PC-9 (cell line): ENCODE measurements around the gene TSPAN12. TPM values are rescaled to one million over a fixed set of nuclear protein-coding genes. Genes with fewer than 3 reads are reported as not detected.
A peak's percentile ranks its signal among the peaks of the same experiment; 100 is the strongest.

Experiments
- BruUV-seq: library from RNA; stranded (reverse); fragments of 400-500 nt; replicated peaks from 2 replicates; lab custom pipeline; 2021; lab: Mats Ljungman, UMichigan
- CTCF ChIA-PET: fragments of 300-600 bp; sonication (Branson Sonifier 250); formaldehyde crosslinking; loops from one replicate; lab custom pipeline; 2022; ENCODE audit warnings: antibody characterized with exemption; lab: Charles Lee
- POLR2A ChIA-PET: fragments of 300-600 bp; sonication (Branson Sonifier 250); formaldehyde crosslinking; loops from one replicate; lab custom pipeline; 2022; ENCODE audit warnings: antibody characterized with exemption; ENCODE audit not compliant: unreplicated experiment; lab: Charles Lee
- DNase-seq, 2 experiments: peaks; one replicate each; pipeline versions ENCODE4 v3.0.0 to v3.0.0-alpha.2; 2015 to 2022; ENCODE audit warnings: mixed read lengths in 1 of 2
- H2AFZ ChIP-seq: fragments of 200-600 bp; sonication (generic); 2 replicates; pipeline ENCODE4 v1.8.1; 2017; ENCODE audit warnings: antibody characterized with exemption
- H3F3A ChIP-seq: fragments of 200-600 bp; sonication (generic); 2 replicates; pipeline ENCODE4 v1.8.1; 2017; ENCODE audit warnings: antibody characterized with exemption, mild to moderate bottlenecking, low read depth; ENCODE audit not compliant: insufficient read depth
- H3K27ac ChIP-seq: fragments of 200-600 bp; sonication (generic); 2 replicates; pipeline ENCODE4 v1.6.1; 2016; ENCODE audit warnings: mixed run types
- H3K27me3 ChIP-seq: fragments of 200-600 bp; sonication (generic); 2 replicates; pipeline ENCODE4 v1.6.1; 2016; ENCODE audit warnings: low read depth, mixed run types; ENCODE audit not compliant: insufficient read depth
- H3K36me3 ChIP-seq: fragments of 200-600 bp; sonication (generic); 2 replicates; pipeline ENCODE4 v1.6.1; 2016; ENCODE audit warnings: low read depth, mixed run types
- H3K4me1 ChIP-seq: fragments of 200-600 bp; sonication (generic); replicated peaks from 2 replicates; pipeline ENCODE4 v1.6.1; 2016; ENCODE audit warnings: mixed run types; ENCODE audit not compliant: insufficient read depth
- H3K4me2 ChIP-seq: fragments of 200-600 bp; sonication (generic); 2 replicates; pipeline ENCODE4 v1.6.1; 2017; ENCODE audit warnings: mixed run types
- H3K4me3 ChIP-seq: fragments of 200-600 bp; sonication (generic); 2 replicates; pipeline ENCODE4 v1.6.1; 2016; ENCODE audit warnings: mixed run types
- H3K79me2 ChIP-seq: fragments of 200-600 bp; sonication (generic); 2 replicates; pipeline ENCODE4 v1.6.1; 2017; ENCODE audit warnings: low read depth, mixed run types
- H3K9me2 ChIP-seq: fragments of 200-600 bp; sonication (generic); 2 replicates; pipeline ENCODE4 v1.8.1; 2017; ENCODE audit warnings: mild to moderate bottlenecking; ENCODE audit not compliant: insufficient read depth
- H3K9me3 ChIP-seq: fragments of 200-600 bp; sonication (generic); 2 replicates; pipeline ENCODE4 v1.8.1; 2016; ENCODE audit warnings: low read depth; ENCODE audit not compliant: insufficient read depth
- H4K20me1 ChIP-seq: fragments of 200-600 bp; sonication (generic); 2 replicates; pipeline ENCODE4 v1.8.1; 2017; ENCODE audit not compliant: insufficient read depth
- CTCF ChIP-seq: fragments of 200-600 bp; sonication (generic); conservative IDR thresholded peaks from 2 replicates; pipeline ENCODE4 v1.6.1; 2017; ENCODE audit warnings: mixed run types, antibody characterized with exemption, mild to moderate bottlenecking, moderate library complexity
- EZH2 ChIP-seq: fragments of 200-600 bp; sonication (generic); IDR thresholded peaks from 2 replicates; pipeline ENCODE4 v1.8.0; 2017; ENCODE audit warnings: antibody characterized with exemption, low read depth
- intact Hi-C: fragments of 100-400 bp; cut with micrococcal nuclease; formaldehyde crosslinking; loops from one replicate; pipeline ENCODE4 v1.10.0; 2022; ENCODE audit not compliant: unreplicated experiment
- total RNA-seq: library from RNA; stranded (reverse); gene quantifications from 2 replicates; pipeline ENCODE4 v1.2.3, GENCODE V29; 2021

The TSPAN12 gene
- total RNA-seq, 1 experiment from 2014 or later, result 5.8 TPM

GRCh38 chr7:120742372-120742771, 115.6 kb downstream of the TSPAN12 start:
- no peaks in the 10 kb centered on the region for H3K9me3 ChIP-seq
- no TSS peak for BruUV-seq
- no peak overlapping the region for H3K4me2 ChIP-seq
- no peaks in the 10 kb centered on the region for H4K20me1 ChIP-seq
- H3K9me2 ChIP-seq, result no peaks in the 10 kb centered on the region
- H3K4me1 ChIP-seq, result peaks cover 10% of the 10 kb centered on the region
- intact Hi-C loops, result no loop called here
- H3K4me3 ChIP-seq, result no peak overlapping the region
- CTCF ChIA-PET, result no interaction called here
- H3F3A ChIP-seq, result no peaks in the 10 kb centered on the region
- H3K27ac ChIP-seq, result no peak overlapping the region
- H2AFZ ChIP-seq, result peak overlapping the region; percentile 54
- no peak for DNase-seq
- no peaks in the 10 kb centered on the region for H3K79me2 ChIP-seq
- TF ChIP-seq CTCF (no peak), EZH2 (no peak)
- no peaks in the 10 kb centered on the region for H3K27me3 ChIP-seq
- no peaks in the 10 kb centered on the region for H3K36me3 ChIP-seq
- POLR2A ChIA-PET, result no interaction called here

DNA sequence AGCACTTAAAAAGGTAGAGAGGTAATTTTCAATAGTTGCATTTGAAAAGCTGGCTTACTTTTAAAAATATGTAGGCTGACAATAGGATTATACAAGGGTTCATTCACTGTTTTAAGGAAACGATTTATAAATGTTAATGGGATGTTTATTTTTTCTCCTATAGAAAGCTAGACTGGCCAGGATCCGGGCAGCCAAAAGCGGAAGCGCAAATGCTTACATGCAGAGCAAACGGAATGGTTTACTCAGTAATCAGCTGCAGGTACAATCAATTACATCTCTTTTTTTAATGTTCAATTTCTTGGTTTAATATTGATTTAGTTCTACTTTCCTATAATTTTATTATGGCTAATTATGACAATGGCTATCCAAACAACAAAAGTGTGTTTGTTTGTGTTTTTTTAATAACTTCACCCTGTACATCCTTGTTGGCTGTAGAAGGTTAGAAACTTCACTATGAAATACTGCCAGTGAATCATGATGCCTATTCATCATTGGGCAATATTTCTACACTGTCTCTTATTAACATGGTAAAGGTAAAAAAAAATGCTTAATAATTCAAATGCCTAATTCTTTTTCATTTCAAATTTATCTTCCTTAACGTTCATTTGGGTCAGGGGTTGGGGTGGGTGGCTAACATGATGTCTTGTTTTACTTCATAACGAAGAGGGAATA, 116.4 kb downstream of the TSPAN12 start:
- DNase-seq, result no peak
- Histone ChIP-seq H3K4me1 (peaks cover 10% of the 10 kb centered on the region), H2AFZ (no peak overlapping the region), H3K79me2 (no peaks in the 10 kb centered on the region), H3K4me2 (no peak overlapping the region), H3K36me3 (no peaks in the 10 kb centered on the region), H3K9me3 (no peaks in the 10 kb centered on the region), H3K27ac (no peak overlapping the region), H3K9me2 (no peaks in the 10 kb centered on the region), H4K20me1 (no peaks in the 10 kb centered on the region), H3F3A (no peaks in the 10 kb centered on the region), H3K4me3 (no peak overlapping the region), H3K27me3 (no peaks in the 10 kb centered on the region)
- ChIA-PET POLR2A (no interaction called here), CTCF (no interaction called here)
- TF ChIP-seq CTCF (no peak), EZH2 (no peak)
- BruUV-seq, result no TSS peak
- intact Hi-C loops, result no loop called here

DNA sequence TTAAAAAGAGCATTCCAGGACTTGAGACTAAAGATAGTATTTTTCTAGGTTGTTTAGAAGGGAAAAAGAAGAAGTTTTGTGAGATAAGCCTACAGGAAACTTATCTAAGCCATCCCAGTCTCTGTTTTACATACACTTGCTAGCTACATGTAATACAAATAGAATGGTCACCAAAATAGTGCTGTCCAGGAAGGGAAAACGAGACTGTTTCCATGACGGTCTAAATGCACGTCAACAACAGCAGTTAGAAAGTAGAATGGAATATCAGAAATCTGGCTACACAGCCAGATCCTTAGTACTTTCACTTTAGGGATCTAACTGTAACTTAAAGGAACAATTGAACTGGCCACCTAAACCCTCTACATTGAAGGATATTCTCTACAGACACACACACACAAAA, 117.6 kb downstream of the TSPAN12 start:
- Histone ChIP-seq H3K4me2 (no peak overlapping the region), H2AFZ (no peak overlapping the region), H3K27ac (no peak overlapping the region), H3K9me3 (no peaks in the 10 kb centered on the region), H3K27me3 (no peaks in the 10 kb centered on the region), H3K36me3 (no peaks in the 10 kb centered on the region), H3K79me2 (no peaks in the 10 kb centered on the region), H4K20me1 (no peaks in the 10 kb centered on the region), H3F3A (no peaks in the 10 kb centered on the region), H3K9me2 (no peaks in the 10 kb centered on the region), H3K4me3 (no peak overlapping the region), H3K4me1 (peaks cover 10% of the 10 kb centered on the region)
- BruUV-seq, result no TSS peak
- intact Hi-C loops, result no loop called here
- CTCF ChIA-PET, result no interaction called here
- POLR2A ChIA-PET, result no interaction called here
- no peak for DNase-seq
- TF ChIP-seq CTCF, result no peak
- no peak for TF ChIP-seq EZH2
